GM13976 (cell line): Measurements from ENCODE around the gene COL7A1.

ENCODE experiments used
- DNase-seq: peaks from one replicate; pipeline ENCODE4 v3.0.0; 2012; ENCODE audit warnings: low spot score
- CTCF ChIP-seq: IDR thresholded peaks from 2 replicates; pipeline ENCODE4 v1.5.1; 2012; ENCODE audit warnings: borderline replicate concordance, mild to moderate bottlenecking; ENCODE audit not compliant: insufficient read depth; ENCODE audit errors: extremely low read depth, missing control alignments, control extremely low read depth
- in situ Hi-C: fragments of 300-500 bp; cut with MboI; formaldehyde crosslinking; loops from one replicate; pipeline ENCODE4 v1.12.0; 2022; ENCODE audit warnings: low sequenced_read_pairs, mixed read lengths, inconsistent platforms; ENCODE audit not compliant: unreplicated experiment

The COL7A1 gene

GRCh38 chr3:48607519-48607918 lies 12.4 kb upstream of the COL7A1 start:
- no peak for DNase-seq

GRCh38 chr3:48601622-48601994 lies 6.5 kb upstream of the COL7A1 start:
- TF ChIP-seq CTCF: no peak
- in situ Hi-C loops: no loop called here
- no peak for DNase-seq

More at GRCh38 chr3:48607519-48607918, 12.4 kb upstream of the COL7A1 start:
- in situ Hi-C loops: no loop called here
- TF ChIP-seq CTCF: no peak

GRCh38 chr3:48600711-48601621 lies 5.8 kb upstream of the COL7A1 start:
- in situ Hi-C loops: no loop called here
- TF ChIP-seq CTCF: no peak
- no peak for DNase-seq

GRCh38 chr3:48599509-48600285 lies 4.6 kb upstream of the COL7A1 start:
- no peak for TF ChIP-seq CTCF
- in situ Hi-C loops: no loop called here
- no peak for DNase-seq

- DNase-seq: no peak
- TF ChIP-seq CTCF: no peak
- in situ Hi-C loops: no loop called here
Measured at GRCh38 chr3:48599077-48599501, 4.0 kb upstream of the COL7A1 start.

- in situ Hi-C loops: no loop called here
- no peak for TF ChIP-seq CTCF
- DNase-seq: no peak
Measured at GRCh38 chr3:48598323-48599076, 3.4 kb upstream of the COL7A1 start.
